Stimulated activated CD4-positive, alpha-beta T cell treated with anti-CD3 and anti-CD28 coated beads, Interleukin-15, amount 100 ng/mL, for 1 hour (primary cell): ENCODE measurements around the gene SMAD4.
A peak's percentile ranks its signal among the peaks of the same experiment; 100 is the strongest.
"Not testable (repeated sequence)": the region's sequence is repeated elsewhere in the genome, so short reads cannot be mapped to it uniquely, and the experiment has no call there.

Experiments
- DNase-seq, 2 donors: peaks; one replicate each; pipeline ENCODE4 v3.0.0-alpha.2; 2020; ENCODE audit warnings: low read depth in 1 of 2, low spot score in 1 of 2

The SMAD4 gene

DNA sequence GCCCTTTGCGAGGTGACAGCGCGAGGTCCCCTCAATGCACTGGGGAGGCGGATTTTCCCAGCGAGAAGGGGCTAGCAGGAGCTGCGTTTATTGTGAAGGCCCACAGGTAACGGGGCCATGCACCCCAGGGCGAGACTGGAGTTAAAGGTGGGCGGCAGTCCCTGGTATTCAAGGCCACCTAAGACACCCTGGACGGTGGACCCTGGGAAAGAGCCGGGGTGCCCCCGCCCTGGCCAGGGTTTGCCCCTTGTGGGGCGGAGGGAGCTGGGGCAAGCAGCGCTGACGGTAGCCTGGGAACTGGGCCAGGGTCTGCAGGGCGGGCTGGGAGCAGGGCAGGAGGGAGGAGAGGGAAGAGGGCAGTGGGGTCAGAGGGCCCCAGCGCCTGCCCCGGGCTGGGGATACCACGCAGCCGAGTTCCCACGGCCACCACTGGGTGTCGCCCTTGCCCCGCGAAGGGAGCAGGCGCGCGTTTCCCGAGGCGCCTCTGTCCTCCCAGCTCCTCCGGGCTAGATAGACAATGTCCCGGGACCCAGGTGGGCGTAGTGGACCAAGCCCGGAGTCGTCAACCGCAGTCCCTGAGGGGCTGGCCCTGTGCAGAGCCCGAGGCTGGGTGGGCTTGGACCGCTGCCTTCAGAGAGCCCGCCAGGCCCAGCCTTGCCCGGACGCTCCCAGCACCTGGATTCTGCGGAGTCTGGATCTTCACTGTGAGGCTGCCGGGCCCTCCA, 80.2 kb downstream of the SMAD4 start:
- peak; percentile 33 to 68 for DNase-seq

DNA sequence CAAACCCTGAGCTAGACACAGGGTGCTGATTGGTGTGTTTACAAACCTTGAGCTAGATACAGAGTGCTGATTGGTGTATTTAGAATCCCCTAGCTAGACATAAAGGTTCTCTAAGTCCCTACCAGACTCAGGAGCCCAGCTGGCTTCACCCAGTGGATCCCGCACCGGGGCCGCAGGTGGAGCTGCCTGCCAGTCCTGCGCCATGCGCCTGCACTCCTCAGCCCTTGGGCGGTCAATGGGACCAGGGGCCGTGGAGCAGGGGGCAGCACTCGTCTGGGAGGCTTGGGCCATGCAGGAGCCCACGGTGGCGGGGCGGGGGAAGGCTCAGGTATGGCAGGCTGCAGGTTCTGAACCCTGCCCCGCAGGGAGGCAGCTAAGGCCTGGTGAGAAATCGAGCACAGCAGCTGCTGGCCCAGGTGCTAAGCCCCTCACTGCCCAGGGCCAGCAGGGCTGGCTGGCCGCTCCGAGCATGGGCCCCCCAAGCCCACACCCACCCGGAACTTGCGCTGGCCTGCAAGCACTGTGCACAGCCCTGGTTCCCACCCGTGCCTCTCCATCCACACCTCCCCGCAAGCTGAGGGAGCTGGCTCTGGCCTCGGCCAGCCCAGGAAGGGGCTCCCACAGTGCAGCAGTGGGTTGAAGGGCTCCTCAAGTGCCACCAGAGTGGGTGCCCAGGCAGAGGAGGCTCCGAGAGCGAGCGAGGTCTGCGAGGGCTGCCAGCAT, 81.8 kb downstream of the SMAD4 start:
- DNase-seq = not testable (repeated sequence)

DNA sequence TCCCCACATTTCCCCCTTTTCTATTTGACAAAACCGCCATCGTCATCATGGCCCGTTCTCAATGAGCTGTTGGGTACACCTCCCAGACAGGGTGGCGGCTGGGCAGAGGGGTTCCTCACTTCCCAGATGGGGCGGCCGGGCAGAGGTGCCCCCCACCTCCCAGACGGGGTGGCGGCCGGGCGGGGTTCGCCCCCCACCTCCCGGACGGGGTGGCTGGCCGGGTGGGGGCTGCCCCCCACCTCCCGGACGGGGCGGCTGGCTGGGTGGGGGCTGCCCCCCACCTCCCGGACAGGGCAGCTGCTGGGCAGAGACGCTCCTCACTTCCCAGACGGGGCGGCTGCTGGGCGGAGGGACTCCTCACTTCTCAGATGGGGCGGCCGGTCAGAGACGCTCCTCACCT, 87.0 kb downstream of the SMAD4 start:
- DNase-seq = not testable (repeated sequence)

DNA sequence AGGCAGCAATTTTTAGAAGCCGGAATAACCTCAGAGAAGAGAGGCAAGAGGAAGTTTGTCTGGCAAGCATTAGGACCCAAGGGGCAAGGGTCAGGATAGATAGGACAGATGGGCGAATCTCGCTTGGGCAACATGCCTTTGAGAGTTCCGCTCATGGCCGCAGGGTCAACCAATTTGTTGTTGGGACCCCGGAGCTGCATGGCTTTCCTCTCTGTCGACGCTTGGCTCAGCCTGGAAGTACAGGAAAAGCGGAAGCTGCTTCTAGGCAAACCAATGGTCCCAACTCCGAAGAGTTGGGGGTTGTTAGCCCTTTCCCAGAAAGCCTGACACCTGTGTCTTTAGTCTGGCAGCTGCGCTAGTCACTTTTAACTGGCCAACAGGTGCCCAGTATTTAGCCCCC, 89.5 kb downstream of the SMAD4 start:
- DNase-seq = not testable (repeated sequence)

DNA sequence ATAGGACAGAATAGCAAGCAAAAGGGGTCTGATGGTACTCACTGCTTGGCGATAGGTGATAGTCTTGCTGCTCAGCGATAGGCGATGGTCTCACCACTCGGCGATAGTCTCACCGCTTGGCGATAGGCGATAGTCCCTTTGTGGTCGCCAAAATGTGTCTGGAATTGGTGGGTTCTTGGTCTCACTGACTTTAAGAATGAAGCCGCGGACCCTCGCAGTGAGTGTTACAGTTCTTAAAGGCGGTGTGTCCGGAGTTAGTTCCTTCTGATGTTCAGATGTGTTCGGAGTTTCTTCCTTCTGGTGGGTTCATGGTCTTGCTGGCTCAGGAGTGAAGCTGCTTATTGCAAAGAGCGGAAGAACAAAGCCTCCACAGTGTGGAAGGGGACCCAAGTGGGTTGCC, 90.0 kb downstream of the SMAD4 start:
- DNase-seq = not testable (repeated sequence)

DNA sequence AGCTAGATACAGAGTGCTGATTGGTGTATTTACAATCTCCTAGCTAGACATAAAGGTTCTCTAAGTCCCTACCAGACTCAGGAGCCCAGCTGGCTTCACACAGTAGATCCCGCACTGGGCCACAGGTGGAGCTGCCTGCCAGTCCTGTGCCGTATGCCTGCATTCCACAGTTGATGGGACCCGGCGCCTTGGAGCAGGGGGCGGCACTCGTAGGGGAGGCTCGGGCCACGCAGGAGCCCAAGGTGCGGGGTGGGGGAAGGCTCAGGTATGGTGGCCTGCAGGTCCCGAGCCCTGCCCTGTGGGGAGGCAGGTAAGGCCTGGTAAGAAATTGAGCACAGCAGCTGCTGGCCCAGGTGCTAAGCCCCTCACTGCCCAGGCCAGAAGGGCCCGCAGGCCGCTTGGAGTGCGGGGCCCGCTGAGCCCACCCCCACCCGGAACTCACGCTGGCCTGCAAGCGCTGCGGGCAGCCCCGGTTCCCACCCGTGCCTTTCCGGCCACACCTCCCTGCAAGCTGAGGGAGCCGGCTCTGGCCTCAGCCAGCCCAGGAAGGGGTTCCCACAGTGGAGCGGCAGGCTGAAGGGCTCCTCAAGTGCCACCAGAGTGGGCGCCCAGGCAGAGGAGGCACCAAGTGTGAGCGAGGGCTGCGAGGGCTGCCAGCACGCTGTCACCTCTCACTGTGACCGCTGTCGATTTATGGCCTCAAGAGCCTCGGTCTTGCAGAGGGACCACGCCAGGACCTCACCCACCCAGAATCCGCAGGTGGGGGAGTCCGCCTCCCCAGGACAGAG, 91.0 kb downstream of the SMAD4 start:
- DNase-seq = no peak

DNA sequence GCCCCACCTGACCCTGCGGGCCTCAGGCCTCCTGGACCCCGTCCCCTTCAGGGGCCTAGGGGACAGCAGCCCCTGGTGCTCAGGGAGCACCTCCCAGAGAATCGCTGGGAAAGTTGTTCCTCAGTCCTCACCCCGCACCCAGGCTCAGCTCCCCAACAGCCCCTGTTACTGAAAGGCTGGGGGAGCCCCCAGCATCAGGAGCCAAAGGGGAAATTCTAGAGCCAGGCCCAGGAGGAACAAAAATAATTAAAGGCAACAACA, 91.5 kb downstream of the SMAD4 start:
- DNase-seq = no peak

DNA sequence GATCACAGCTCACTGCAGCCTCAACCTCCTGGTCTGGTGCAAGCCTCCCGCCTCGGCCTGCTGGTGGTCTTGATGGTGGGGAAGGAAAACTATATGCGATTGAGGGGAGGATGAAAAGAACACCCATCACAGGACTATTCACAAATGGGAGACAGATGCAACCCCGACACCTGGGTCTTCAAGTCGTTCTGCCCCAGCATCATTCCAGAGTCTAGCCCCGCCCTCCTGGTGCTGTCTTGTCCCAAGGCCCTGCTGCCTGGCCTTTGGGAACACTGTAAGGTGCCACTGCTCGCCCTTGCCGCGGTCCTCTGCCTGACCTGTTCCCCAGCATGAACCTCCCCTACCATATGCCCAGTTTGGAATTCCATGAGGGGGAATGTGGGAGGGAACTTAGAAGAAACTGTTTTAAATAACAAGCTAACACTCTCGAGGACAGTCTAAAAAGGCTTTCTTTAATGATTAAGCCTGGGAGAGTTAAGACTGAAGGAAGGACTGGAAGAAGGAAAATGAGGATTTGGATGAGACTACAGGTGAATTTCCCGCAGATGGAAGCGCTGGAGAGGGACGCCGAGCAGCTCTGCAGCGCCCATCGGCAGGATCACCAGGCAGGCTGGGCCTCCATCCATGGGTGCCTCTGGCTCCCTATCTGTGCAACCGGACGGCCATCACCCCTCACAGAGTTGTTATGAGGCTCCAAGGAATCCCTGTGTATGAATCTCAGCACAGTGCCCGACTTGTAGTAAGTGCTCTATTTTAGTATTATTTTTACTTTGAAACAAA, 92.4 kb downstream of the SMAD4 start:
- no peak for DNase-seq

DNA sequence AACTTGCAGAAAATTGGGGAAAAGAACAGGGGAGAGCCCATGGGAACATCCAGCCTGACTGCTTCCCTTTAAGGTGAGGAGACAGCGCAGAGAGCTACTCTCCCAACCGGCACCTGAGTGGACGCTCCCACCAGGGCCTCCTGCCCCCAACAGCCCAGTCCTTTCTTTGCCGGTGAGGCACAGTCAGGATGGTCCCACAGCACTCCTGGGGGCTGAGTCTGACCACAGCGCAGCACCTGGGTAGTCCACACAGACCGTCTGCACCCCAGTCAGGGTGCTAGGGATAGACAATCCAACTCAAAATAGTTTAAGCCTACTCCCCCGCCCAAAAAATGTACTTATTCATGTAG, 93.0 kb downstream of the SMAD4 start:
- DNase-seq = no peak

DNA sequence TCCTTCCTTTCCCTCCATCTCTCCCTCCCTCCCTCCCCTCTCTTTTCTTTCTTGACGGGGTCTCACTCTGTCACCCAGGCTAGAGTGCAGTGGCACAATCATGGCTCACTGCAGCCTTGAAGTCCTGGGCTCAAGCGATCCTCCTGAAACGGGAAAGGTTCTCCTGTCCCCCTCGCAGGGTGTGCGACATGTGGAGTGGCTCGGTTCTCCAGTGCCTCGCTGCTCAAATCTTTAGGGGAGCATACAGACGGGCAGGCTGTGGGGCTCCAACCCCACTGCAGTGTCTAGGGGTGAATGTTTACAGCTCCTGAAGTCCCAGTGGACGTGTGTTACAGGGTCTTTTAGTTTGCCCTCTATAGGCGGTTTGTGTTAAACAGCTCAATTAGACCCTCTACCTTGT, 93.5 kb downstream of the SMAD4 start:
- no peak for DNase-seq

DNA sequence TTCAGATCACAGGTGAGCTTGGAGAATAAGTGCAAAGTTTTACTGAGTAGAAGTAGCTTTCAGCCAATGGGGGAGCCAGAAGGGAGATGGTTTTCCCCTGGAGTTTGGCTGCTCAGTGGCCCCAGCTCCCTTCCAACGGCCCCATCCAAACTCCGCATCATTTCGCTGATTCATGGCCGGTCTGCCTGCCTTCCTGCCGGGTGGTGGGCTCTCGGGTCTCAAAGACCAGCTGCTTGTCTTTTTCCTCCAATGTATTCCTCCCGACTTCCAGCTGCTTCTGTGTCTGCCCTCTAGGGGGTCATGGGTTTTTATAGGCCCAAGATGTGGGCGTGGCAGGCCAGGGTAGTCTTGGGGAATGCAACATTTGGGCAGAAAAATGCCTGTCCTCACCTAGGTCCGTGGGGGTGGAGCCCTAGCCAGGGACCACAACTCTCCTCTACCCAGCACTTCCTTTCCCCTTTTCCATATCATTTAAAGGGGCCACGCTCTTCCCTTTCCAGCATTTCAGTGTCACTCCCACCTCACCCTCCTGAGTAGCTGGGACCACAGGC, 94.0 kb downstream of the SMAD4 start:
- DNase-seq = no peak

DNA sequence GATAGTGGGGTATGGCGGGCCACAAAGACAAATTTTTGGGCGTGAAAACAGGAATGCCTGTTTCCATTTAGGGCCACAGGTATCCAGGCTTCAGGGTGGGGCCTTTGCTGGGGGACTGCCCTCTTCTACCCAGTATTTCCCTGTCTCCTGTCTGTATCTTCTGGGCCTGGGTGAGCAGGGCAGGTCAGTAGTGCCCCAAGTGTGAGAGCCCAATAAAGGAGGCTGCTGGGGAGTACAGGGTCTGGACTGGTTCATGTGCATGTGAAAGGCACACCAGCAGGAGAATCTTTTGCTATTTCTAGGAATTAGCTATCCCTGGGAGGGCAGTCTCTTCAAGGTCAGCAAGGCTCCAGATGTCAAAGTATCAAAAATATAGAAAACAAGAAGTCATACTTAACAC, 96.0 kb downstream of the SMAD4 start:
- DNase-seq = no peak

DNA sequence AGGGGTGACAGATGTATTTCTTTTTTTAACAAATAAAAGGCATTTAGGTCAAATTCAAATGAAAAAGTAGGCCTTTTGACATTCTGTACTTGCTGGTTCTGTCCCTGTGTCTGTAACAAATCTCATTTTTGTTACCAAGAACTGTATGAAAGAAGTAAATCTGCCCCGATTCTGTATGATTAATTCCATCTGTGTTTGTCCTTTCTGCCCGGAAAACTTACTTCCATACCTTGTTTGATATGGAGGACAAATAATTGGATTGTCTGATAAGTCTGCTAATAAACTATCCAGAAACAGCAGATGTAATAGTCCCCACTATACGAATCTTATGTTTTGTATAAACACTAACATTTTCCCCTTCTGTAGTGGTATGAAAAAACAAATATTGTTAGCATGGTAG, 97.7 kb downstream of the SMAD4 start:
- DNase-seq = no peak

DNA sequence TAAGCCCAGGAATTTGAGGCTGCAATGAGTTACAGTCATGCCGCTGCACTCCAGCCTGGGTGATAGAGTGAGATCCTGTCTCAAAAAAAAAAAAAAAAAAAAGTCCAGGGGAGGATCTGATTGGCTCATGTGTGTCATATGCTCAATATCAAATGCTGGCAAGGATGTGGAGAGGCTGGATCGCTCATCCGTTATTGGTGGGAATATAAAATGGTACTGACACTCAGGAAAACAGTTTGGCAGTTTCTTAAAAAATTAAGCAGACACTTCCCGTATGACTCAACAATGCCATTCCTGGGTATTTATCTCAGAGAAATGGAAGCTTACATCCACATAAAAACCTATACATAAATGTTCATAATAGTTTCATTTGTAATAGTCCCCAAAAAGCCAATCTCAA, 98.5 kb downstream of the SMAD4 start:
- no peak for DNase-seq

DNA sequence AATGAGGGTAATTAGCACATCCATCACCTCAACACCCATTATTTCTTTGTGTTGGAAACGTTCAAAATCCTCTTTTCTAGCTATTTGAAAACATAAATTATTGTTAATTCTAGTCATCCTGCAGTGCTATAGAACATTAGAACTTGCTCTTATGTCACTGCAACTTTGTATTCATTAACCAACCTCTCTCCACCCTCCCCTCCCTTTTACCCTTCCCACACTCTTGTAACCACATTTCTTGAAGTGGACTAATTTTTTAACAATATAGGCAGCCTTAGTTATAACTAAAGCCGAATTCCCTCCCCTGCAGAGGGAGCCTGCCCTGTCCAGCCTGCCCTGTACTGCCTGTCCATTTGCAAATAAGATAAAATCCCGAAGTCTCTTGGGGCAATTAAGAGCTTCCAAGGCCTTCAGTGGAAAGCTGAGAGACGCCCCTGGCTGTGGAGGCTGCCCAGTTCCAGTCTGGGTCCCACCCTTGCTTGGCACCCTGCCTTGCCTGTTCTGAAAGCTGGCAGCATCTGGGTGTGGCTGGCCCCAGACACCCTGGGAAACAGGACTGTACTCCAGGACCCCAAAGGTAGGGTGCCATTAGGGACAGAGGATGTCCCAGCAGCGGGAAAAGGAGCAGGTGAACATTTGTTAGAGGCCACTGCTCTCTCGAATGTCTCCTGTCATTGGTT, 102.4 kb downstream of the SMAD4 start:
- DNase-seq = no peak

DNA sequence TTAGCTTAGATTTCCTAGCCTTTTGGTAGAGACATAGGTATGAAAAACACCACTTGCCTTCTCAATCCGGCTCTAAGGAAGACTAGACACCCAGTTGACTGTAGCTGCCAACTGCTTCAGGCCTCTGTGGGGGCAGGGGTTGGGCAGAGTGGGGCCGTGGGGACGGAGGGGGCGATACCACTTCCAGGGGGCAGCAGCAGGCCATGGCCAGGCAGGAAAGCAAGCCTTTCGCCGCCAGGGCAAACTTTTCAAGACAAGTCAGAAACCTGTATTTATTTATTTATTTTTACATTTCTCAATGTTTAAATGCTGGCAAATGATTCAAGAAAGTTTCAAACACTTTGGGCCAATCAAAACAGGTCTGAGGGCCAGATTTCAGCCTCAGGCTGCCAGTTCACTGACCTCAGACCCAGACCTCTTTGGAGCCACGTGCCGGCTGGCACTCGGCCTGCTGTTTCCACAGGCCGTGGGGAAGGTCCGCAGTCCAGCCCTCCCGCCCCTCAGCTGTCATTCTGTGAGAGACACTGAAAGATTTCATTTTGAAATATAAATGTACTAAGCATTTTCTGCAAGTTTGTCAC, 103.7 kb downstream of the SMAD4 start:
- DNase-seq = no peak
